Neural progenitor cell (in vitro differentiated cells): ENCODE results near the gene LOXL1.

Experiments used
- EZH2phosphoT487 ChIP-seq: fragments of 200-600 bp; sonication (generic); IDR thresholded peaks from 2 replicates; pipeline ENCODE4 v1.6.1; 2017; ENCODE audit warnings: antibody characterized with exemption
- TF ChIP-seq, protein P1 (sequence below): fragments of 200-600 bp; sonication (generic); IDR thresholded peaks from 2 replicates; pipeline ENCODE4 v1.5.1; 2017; ENCODE audit warnings: antibody characterized with exemption, mild to moderate bottlenecking

- TF ChIP-seq, protein P1, sequence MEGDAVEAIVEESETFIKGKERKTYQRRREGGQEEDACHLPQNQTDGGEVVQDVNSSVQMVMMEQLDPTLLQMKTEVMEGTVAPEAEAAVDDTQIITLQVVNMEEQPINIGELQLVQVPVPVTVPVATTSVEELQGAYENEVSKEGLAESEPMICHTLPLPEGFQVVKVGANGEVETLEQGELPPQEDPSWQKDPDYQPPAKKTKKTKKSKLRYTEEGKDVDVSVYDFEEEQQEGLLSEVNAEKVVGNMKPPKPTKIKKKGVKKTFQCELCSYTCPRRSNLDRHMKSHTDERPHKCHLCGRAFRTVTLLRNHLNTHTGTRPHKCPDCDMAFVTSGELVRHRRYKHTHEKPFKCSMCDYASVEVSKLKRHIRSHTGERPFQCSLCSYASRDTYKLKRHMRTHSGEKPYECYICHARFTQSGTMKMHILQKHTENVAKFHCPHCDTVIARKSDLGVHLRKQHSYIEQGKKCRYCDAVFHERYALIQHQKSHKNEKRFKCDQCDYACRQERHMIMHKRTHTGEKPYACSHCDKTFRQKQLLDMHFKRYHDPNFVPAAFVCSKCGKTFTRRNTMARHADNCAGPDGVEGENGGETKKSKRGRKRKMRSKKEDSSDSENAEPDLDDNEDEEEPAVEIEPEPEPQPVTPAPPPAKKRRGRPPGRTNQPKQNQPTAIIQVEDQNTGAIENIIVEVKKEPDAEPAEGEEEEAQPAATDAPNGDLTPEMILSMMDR: no peak
- TF ChIP-seq EZH2phosphoT487: no peak
Measured at GRCh38 chr15:73985101-73985873, 59.0 kb downstream of the LOXL1 start.
